Activated CD8-positive, alpha-beta memory T cell treated with anti-CD3 and anti-CD28 coated beads, Interleukin-2, amount 10 ng/mL, durations not matched to agents 7 days and 5 days (primary cell): ENCODE results near the gene TEDC2. TPM values are rescaled to one million over a fixed set of nuclear protein-coding genes. Genes with fewer than 3 reads are reported as not detected.
"Not testable (repeated sequence)": the region's sequence is repeated elsewhere in the genome, so short reads cannot be mapped to it uniquely, and the experiment has no call there.

Source experiments
- ATAC-seq: fragments of 150-1000 bp; cut with Tn5 transposase; one replicate; pipeline ENCODE4 v1.10.0; 2021; ENCODE audit warnings: moderate library complexity
- CTCF ChIA-PET: fragments of 350-600 bp; sonication (Branson Sonifier 250); formaldehyde crosslinking; loops from one replicate; lab custom pipeline; 2021; ENCODE audit warnings: antibody characterized with exemption; lab: Charles Lee
- DNase-seq: peaks from one replicate; pipeline ENCODE4 v3.0.0-alpha.2; 2020
- H3K27ac Mint-ChIP-seq: one replicate; pipeline ENCODE4 v1.8.0; 2021; ENCODE audit warnings: mild to moderate bottlenecking, mixed read lengths
- H3K27me3 Mint-ChIP-seq: one replicate; pipeline ENCODE4 v1.8.0; 2021; ENCODE audit warnings: mixed read lengths
- H3K36me3 Mint-ChIP-seq: one replicate; pipeline ENCODE4 v1.8.0; 2021; ENCODE audit warnings: mild to moderate bottlenecking, mixed read lengths
- H3K4me1 Mint-ChIP-seq: one replicate; pipeline ENCODE4 v1.8.0; 2021; ENCODE audit warnings: mixed read lengths
- H3K4me3 Mint-ChIP-seq: one replicate; pipeline ENCODE4 v1.8.0; 2021; ENCODE audit warnings: mild to moderate bottlenecking, moderate library complexity, mixed read lengths
- H3K9me3 Mint-ChIP-seq: one replicate; pipeline ENCODE4 v1.8.0; 2022; ENCODE audit warnings: low read depth, mixed read lengths
- total RNA-seq, 2 experiments: library from RNA; stranded (reverse); gene quantifications; one replicate each; pipeline ENCODE4 v1.2.3, GENCODE V29; 2021

Gene TEDC2
- total RNA-seq, 2 experiments from 2014 or later: 24.9 to 27.5 TPM

- H3K9me3 Mint-ChIP-seq: no peaks in the 10 kb centered on the region
- peaks cover 33% of the 10 kb centered on the region for H3K4me1 Mint-ChIP-seq
- peaks cover 26% of the 10 kb centered on the region for H3K36me3 Mint-ChIP-seq
- H3K27me3 Mint-ChIP-seq: no peaks in the 10 kb centered on the region
- CTCF ChIA-PET: interaction anchor here (0.7 to 2.0 kb wide), 10 partner anchors 9 to 91 kb away, joined by 3 to 13 read pairs (median 4); partner anchors contain the start of genes ABCA3, AMDHD2, ATP6V0C and TBC1D24
- peak; percentile 96 for ATAC-seq
- H3K27ac Mint-ChIP-seq: peak within 1 kb of the TSS; percentile 84
- H3K4me3 Mint-ChIP-seq: peak within 1 kb of the TSS; percentile 98
- peak; percentile 98 for DNase-seq
These were observed 30.7 kb upstream of the TEDC2 start, which contains the start of gene CCNF for GRCh38 chr16:2429034-2429770. Gene CCNF, plus strand, starts transcription at chr16:2429447. Its CDS starts 35 bp downstream, at chr16:2429482.

DNA sequence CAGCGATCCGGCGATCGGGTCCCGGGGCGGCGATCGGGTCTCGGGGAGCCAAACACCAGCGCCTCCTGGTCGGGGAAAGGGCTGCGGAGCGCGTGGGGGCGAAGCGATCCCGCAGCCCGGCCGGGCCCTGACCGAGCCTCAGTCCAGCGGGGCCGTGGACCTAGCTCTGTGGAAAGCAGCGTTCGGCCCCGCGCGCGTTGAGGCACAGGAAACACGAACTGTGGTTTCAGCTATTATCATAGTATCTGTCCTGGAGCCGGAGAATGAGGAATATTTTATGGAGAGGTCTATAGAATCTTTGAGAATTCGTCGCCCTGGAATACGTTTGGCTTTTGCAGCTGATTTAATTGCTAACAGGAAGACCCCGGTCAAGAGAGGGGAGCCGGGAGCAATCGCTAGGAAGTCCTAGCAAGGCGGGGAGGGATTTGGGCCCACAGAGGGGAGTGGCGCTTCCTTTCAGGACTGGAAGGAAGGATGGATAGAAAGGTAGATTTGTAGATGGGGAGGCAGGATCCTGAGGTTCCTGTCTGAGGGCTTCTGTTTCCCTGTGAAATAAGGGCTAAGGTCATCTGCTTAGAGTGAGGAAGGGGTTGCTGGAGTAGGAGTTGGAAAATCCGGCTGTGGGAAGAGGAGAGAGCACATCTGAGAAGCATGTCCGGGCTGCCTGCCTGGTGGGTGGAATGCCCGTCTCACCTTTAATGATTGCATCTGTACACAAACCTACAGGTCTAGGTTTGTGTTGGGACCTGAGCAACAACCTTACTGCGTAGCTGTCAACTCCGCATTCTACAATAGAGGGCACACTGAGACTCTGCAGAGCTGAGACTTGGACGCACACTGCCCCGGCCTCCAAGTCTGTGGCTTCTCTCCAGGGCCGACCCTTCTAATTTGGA is 29.9 kb upstream of the TEDC2 start:
- Mint-ChIP-seq H3K4me1 (peaks cover 33% of the 10 kb centered on the region), H3K27me3 (no peaks in the 10 kb centered on the region), H3K4me3 (peak overlapping the region; percentile 98), H3K27ac (peak overlapping the region; percentile 69), H3K9me3 (no peaks in the 10 kb centered on the region), H3K36me3 (peaks cover 29% of the 10 kb centered on the region)
- CTCF ChIA-PET: interaction anchor here (0.7 to 2.0 kb wide), 15 partner anchors 8 to 235 kb away, joined by 3 to 13 read pairs (median 4); partner anchors contain the start of genes ABCA3, AMDHD2, ATP6V0C and TBC1D24
- ATAC-seq: no peak
- no peak for DNase-seq

DNA sequence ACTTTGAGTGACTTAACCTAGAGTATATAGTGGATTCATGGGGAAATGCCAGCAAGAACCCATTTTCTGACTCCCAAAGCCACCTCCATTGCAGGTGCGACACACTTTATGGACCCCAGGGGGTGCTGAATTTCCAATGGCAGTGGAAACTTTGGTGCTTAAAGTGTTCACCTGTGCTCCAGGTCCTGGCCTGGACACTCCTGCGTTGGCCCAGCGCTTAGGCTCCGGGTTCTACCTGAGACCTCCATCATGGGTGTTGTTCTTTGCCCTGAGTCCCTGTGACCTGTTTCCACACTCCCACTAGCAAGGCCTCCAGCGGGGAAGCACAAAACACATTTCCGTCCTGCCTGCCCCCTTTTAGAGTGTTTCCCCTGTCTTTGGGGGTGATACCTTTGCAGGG is 27.6 kb upstream of the TEDC2 start:
- Mint-ChIP-seq H3K27ac (no peak overlapping the region), H3K4me1 (peaks cover 35% of the 10 kb centered on the region), H3K36me3 (peaks cover 48% of the 10 kb centered on the region), H3K27me3 (no peaks in the 10 kb centered on the region), H3K9me3 (no peaks in the 10 kb centered on the region), H3K4me3 (no peak overlapping the region)
- CTCF ChIA-PET: no interaction called here
- ATAC-seq (no peak), DNase-seq (no peak)

- H3K27me3 Mint-ChIP-seq: no peaks in the 10 kb centered on the region
- H3K36me3 Mint-ChIP-seq: peaks cover 53% of the 10 kb centered on the region
- no peak overlapping the region for H3K4me3 Mint-ChIP-seq
- H3K27ac Mint-ChIP-seq: no peak overlapping the region
- H3K4me1 Mint-ChIP-seq: peaks cover 34% of the 10 kb centered on the region
- DNase-seq (no peak), ATAC-seq (no peak)
- no peaks in the 10 kb centered on the region for H3K9me3 Mint-ChIP-seq
- CTCF ChIA-PET: no interaction called here
These were observed 27.0 kb upstream of the TEDC2 start for GRCh38 chr16:2432801-2433505.

DNA sequence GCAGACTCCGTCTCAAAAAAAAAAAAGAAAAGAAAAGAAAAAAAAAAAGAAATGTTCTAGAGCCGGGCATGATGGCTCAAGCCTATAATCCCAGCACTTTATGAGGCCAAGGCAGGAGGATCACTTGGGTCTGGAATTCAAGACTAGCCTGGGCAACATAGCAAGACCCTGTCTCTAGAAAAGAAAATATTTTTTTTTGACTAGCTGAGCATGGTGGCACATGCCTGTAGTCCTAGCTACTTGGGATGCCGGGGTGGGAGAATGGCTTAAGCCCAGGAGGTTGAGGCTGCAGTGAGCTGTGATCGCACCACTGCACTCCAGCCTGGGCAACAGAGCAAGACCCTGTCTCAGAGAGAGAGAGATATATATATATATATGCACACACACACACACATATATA is 24.7 kb upstream of the TEDC2 start:
- H3K4me3 Mint-ChIP-seq, H3K9me3 Mint-ChIP-seq, DNase-seq, H3K27me3 Mint-ChIP-seq, H3K27ac Mint-ChIP-seq, ATAC-seq: not testable (repeated sequence)
- H3K4me1 Mint-ChIP-seq: peaks cover 38% of the 10 kb centered on the region
- H3K36me3 Mint-ChIP-seq: peaks cover 66% of the 10 kb centered on the region
- CTCF ChIA-PET: interaction anchor here (0.9 kb wide), 1 partner anchor 42 kb away, joined by 3 read pairs; no protein-coding TSS in a partner anchor

GRCh38 chr16:2436110-2436509 is 23.8 kb upstream of the TEDC2 start:
- no peak overlapping the region for H3K4me3 Mint-ChIP-seq
- H3K9me3 Mint-ChIP-seq: no peaks in the 10 kb centered on the region
- no peak overlapping the region for H3K27ac Mint-ChIP-seq
- ATAC-seq (no peak), DNase-seq (no peak)
- H3K27me3 Mint-ChIP-seq: no peaks in the 10 kb centered on the region
- H3K36me3 Mint-ChIP-seq: peaks cover 62% of the 10 kb centered on the region
- CTCF ChIA-PET: interaction anchor here (0.9 kb wide), 1 partner anchor 41 kb away, joined by 3 read pairs; no protein-coding TSS in a partner anchor
- H3K4me1 Mint-ChIP-seq: peaks cover 29% of the 10 kb centered on the region

- ATAC-seq: no peak
- CTCF ChIA-PET: interaction anchor here (0.7 kb wide), 1 partner anchor 49 kb away, joined by 3 read pairs; no protein-coding TSS in a partner anchor
- H3K36me3 Mint-ChIP-seq: peaks cover 61% of the 10 kb centered on the region
These were observed 22.7 kb upstream of the TEDC2 start for GRCh38 chr16:2437032-2437790.

DNA sequence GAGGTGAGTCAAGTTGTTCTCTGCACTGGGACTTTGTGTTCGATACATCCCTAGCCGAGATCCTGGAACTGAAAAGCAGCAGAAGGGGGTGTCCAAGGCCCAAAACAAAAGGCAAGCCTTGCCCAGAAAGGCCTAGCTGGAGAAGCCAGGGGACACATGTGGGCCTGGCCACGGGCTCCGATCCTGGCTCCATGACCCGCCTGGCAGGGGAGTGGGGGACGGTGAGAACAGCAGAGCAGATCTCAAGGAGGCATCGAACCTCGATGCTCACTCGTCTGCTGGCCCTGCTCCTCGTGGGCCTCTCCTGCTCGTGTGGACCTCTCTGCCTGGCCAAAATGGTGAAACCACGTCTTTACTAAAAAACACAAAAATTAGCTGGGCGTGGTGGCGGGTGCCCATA is 21.8 kb upstream of the TEDC2 start:
- no peak overlapping the region for H3K27ac Mint-ChIP-seq

More at GRCh38 chr16:2437032-2437790, 22.7 kb upstream of the TEDC2 start:
- no peak for DNase-seq
- H3K27me3 Mint-ChIP-seq: no peaks in the 10 kb centered on the region
- peaks cover 28% of the 10 kb centered on the region for H3K4me1 Mint-ChIP-seq
- no peak overlapping the region for H3K27ac Mint-ChIP-seq
- no peak overlapping the region for H3K4me3 Mint-ChIP-seq
- H3K9me3 Mint-ChIP-seq: no peaks in the 10 kb centered on the region

GRCh38 chr16:2439598-2439997 is 20.3 kb upstream of the TEDC2 start:
- Mint-ChIP-seq H3K27ac (peak overlapping the region; percentile 17), H3K4me1 (peaks cover 20% of the 10 kb centered on the region), H3K9me3 (no peaks in the 10 kb centered on the region), H3K4me3 (no peak overlapping the region), H3K27me3 (no peaks in the 10 kb centered on the region), H3K36me3 (peaks cover 55% of the 10 kb centered on the region)
- ATAC-seq: no peak
- CTCF ChIA-PET: interaction anchor here (0.8 to 3.1 kb wide), 2 partner anchors 10 to 20 kb away, joined by 3 to 13 read pairs; partner anchors contain the start of genes CCNF and TEDC2
- no peak for DNase-seq

More for the DNA sequence above, 21.8 kb upstream of the TEDC2 start:
- Mint-ChIP-seq H3K27me3 (no peaks in the 10 kb centered on the region), H3K4me3 (no peak overlapping the region), H3K9me3 (no peaks in the 10 kb centered on the region), H3K4me1 (peaks cover 23% of the 10 kb centered on the region), H3K36me3 (peaks cover 55% of the 10 kb centered on the region)
- no peak for ATAC-seq
- DNase-seq: no peak
- CTCF ChIA-PET: interaction anchor here (0.6 to 0.7 kb wide), 2 partner anchors 9 to 48 kb away, joined by 3 read pairs; partner anchors contain the start of gene CCNF

GRCh38 chr16:2441143-2441804 is 18.6 kb upstream of the TEDC2 start:
- not testable (repeated sequence) for H3K9me3 Mint-ChIP-seq, H3K4me3 Mint-ChIP-seq, H3K27me3 Mint-ChIP-seq, ATAC-seq, H3K27ac Mint-ChIP-seq, DNase-seq
- CTCF ChIA-PET: interaction anchor here (1.2 to 3.1 kb wide), 3 partner anchors 11 to 247 kb away, joined by 3 to 13 read pairs (median 5); partner anchors contain the start of gene CCNF
- peaks cover 20% of the 10 kb centered on the region for H3K4me1 Mint-ChIP-seq
- H3K36me3 Mint-ChIP-seq: peaks cover 58% of the 10 kb centered on the region

DNA sequence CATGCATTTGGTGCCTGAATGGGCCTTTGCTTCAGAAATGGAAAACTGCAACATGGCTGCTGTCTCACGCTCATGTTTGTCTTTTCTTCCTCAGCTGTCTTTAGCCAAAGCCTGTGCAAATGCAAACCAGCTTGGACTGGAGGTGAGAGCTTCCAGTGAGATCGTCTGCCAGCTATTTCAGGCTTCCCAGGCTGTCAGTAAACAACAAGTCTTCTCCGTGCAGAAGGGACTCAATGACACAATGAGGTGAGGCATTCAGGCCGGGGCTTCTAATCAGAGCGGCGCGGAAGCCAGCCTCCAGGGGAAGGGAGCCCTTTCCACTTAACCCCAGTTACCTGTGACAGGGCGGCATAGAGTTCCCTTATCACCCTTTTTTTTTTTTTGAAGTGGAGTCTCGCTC is 16.4 kb upstream of the TEDC2 start:
- Mint-ChIP-seq H3K27me3 (no peaks in the 10 kb centered on the region), H3K4me3 (no peak overlapping the region), H3K36me3 (peaks cover 53% of the 10 kb centered on the region), H3K9me3 (no peaks in the 10 kb centered on the region), H3K4me1 (peaks cover 15% of the 10 kb centered on the region), H3K27ac (no peak overlapping the region)
- ATAC-seq (no peak), DNase-seq (no peak)
- CTCF ChIA-PET: interaction anchor here (0.7 to 1.8 kb wide), 4 partner anchors 16 to 58 kb away, joined by 3 to 7 read pairs (median 6); partner anchors contain the start of genes TBC1D24 and TEDC2
